ENCODE measurements around the gene GLIS1.
A peak's percentile ranks its signal among the peaks of the same experiment; 100 is the strongest.

GLIS1 gene

GRCh38 chr1:53718443-53718842 lies 20.5 kb downstream of the GLIS1 start:
- no peak overlapping the region for H3K4me3 ChIP-seq (ENCODE audit: low read depth, low read length)
- TF ChIP-seq, protein P1, sequence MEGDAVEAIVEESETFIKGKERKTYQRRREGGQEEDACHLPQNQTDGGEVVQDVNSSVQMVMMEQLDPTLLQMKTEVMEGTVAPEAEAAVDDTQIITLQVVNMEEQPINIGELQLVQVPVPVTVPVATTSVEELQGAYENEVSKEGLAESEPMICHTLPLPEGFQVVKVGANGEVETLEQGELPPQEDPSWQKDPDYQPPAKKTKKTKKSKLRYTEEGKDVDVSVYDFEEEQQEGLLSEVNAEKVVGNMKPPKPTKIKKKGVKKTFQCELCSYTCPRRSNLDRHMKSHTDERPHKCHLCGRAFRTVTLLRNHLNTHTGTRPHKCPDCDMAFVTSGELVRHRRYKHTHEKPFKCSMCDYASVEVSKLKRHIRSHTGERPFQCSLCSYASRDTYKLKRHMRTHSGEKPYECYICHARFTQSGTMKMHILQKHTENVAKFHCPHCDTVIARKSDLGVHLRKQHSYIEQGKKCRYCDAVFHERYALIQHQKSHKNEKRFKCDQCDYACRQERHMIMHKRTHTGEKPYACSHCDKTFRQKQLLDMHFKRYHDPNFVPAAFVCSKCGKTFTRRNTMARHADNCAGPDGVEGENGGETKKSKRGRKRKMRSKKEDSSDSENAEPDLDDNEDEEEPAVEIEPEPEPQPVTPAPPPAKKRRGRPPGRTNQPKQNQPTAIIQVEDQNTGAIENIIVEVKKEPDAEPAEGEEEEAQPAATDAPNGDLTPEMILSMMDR (IDR thresholded peaks at IDR 0.05; ENCODE audit: low read depth, low read length) = no peak

- TF ChIP-seq, protein P1 (IDR thresholded peaks at IDR 0.05; ENCODE audit: low read depth, low read length) = no peak
- H3K4me3 ChIP-seq (ENCODE audit: low read depth, low read length) = no peak overlapping the region
Observed at GRCh38 chr1:53717025-53717804, 21.7 kb downstream of the GLIS1 start.

DNA sequence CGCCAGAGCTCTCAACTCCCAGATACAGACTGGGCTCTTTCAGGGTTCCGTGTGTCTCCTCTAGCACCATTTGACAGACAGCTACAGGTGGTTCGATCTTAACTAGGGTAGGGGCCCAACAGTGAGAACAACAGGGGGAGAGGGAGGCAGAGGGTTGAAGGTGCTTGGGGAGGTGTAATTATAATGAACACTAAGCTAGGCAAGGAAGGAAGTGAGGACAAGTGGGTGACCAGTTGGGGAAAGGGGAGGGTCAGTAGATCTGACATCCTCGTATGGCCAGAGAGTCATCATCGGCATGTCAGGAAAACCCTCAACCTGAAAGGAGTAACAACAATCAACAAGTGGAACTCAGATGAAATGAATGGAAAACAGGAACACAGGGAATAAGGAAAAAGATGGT lies 22.8 kb downstream of the GLIS1 start:
- no peak overlapping the region for H3K4me3 ChIP-seq (ENCODE audit: low read depth, low read length)
- TF ChIP-seq, protein P1 (IDR thresholded peaks at IDR 0.05; ENCODE audit: low read depth, low read length) = no peak

DNA sequence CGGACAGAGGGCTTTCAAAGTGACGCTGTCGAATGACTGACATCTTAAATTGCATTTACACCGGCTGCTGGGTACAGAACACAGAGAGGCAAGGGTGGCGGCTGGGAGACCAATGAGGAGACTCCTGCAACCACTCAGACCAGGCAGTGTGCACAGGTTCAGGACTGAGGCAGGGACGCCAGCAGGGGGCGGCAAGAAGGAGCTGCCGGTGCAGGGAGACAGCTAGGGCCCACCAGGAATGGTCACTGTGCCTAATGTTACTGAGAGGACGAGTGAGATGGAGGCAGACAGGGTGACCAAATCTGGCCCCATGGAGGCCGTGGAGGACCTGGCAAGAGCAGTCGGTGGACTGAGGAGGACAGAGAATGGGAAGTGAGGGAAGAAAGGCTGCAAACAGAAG lies 23.5 kb downstream of the GLIS1 start:
- TF ChIP-seq, protein P1 (IDR thresholded peaks at IDR 0.05; ENCODE audit: low read depth, low read length) = peak; percentile 70
- H3K4me3 ChIP-seq (ENCODE audit: low read depth, low read length) = no peak overlapping the region

DNA sequence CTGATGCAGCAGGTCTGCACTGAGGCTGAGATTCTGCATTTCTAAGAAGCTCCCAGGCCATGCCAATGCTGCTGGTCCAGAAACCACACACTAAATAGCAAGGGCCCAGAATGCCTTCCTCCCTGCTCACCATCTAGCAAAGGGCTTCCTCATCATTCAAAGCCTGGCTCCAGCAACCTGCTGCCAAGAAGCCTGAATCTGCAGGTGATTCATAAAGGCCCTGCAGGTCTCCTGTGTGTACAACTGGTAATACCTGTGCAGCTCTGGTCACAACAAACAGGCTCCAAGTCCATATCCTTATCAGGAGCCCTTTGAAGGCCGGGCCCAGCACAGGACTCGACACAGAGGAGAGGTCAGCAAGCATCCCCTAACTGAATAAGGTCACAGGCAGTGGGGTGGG lies 26.7 kb downstream of the GLIS1 start:
- TF ChIP-seq, protein P1 (IDR thresholded peaks at IDR 0.05; ENCODE audit: low read depth, low read length) = no peak
- H3K4me3 ChIP-seq (ENCODE audit: low read depth, low read length) = no peak overlapping the region

GRCh38 chr1:53710584-53710983 lies 28.4 kb downstream of the GLIS1 start:
- no peak overlapping the region for H3K4me3 ChIP-seq (ENCODE audit: low read depth, low read length)
- TF ChIP-seq, protein P1 (IDR thresholded peaks at IDR 0.05; ENCODE audit: low read depth, low read length) = no peak

DNA sequence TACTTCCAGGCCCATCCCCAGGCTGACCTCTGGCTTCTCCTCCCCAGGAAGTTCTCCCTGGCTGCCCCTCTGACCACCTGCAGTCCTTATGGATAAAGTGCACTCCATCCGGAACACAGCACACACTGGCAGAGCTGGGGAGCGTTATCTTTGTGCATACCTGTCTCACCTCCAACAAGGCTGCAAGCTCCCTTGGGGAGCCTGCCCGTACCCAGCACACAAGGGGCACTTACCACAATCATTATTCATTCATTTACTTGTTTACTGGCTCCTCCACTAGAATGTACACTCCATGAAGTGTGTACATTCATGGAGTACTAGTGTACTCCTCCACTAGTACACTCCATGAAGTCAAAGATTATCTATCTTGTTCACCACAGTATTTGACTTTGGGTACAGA lies 30.3 kb downstream of the GLIS1 start:
- H3K4me3 ChIP-seq (ENCODE audit: low read depth, low read length) = no peak overlapping the region
- TF ChIP-seq, protein P1 (IDR thresholded peaks at IDR 0.05; ENCODE audit: low read depth, low read length) = no peak

Measured in WI38 (cell line).